OCI-LY1 (cell line): ENCODE results near the gene OR11H1.
"Not testable (repeated sequence)": the region's sequence is repeated elsewhere in the genome, so short reads cannot be mapped to it uniquely, and the experiment has no call there.

ENCODE experiments used
- H2AFZ ChIP-seq: fragments of 200-600 bp; sonication (generic), shearing (Covaris generic); 2 replicates; pipeline ENCODE4 v1.6.0; 2014; ENCODE audit warnings: antibody characterized with exemption, mild to moderate bottlenecking, low read length
- H3F3A ChIP-seq: fragments of 200-600 bp; sonication (generic), shearing (Covaris generic); 2 replicates; pipeline ENCODE4 v1.6.0; 2014; ENCODE audit warnings: mild to moderate bottlenecking, antibody characterized with exemption, low read length, moderate library complexity; ENCODE audit not compliant: insufficient read depth
- H3K27ac ChIP-seq: fragments of 200-600 bp; sonication (generic); 2 replicates; pipeline ENCODE4 v1.5.1; 2014; ENCODE audit warnings: low read length, mixed run types, mild to moderate bottlenecking, low read depth; ENCODE audit not compliant: poor library complexity, severe bottlenecking
- H3K27me3 ChIP-seq: fragments of 200-600 bp; sonication (generic); 2 replicates; pipeline ENCODE4 v1.6.0; 2014; ENCODE audit warnings: antibody characterized with exemption, mild to moderate bottlenecking, low read length, moderate library complexity; ENCODE audit not compliant: insufficient read depth
- H3K36me3 ChIP-seq: fragments of 200-600 bp; sonication (generic); 2 replicates; pipeline ENCODE4 v1.6.1; 2014; ENCODE audit warnings: mild to moderate bottlenecking, antibody characterized with exemption, low read length, moderate library complexity, mixed read lengths; ENCODE audit not compliant: insufficient read depth
- H3K4me1 ChIP-seq: fragments of 200-600 bp; sonication (generic); 2 replicates; pipeline ENCODE4 v1.5.1; 2014; ENCODE audit warnings: mild to moderate bottlenecking, low read length, moderate library complexity; ENCODE audit not compliant: insufficient read depth, severe bottlenecking
- H3K4me2 ChIP-seq: fragments of 200-600 bp; sonication (generic), shearing (Covaris generic); 2 replicates; pipeline ENCODE4 v1.6.1; 2014; ENCODE audit warnings: low read length
- H3K4me3 ChIP-seq: fragments of 200-600 bp; sonication (generic); 2 replicates; pipeline ENCODE4 v1.5.1; 2014; ENCODE audit warnings: low read length, low read depth, mild to moderate bottlenecking, mixed read lengths; ENCODE audit not compliant: poor library complexity, severe bottlenecking
- H3K79me2 ChIP-seq: fragments of 200-600 bp; shearing (Covaris generic); 2 replicates; pipeline ENCODE4 v1.6.1; 2016; ENCODE audit warnings: mixed run types, low read length, mixed read lengths; ENCODE audit not compliant: insufficient read depth
- H3K9ac ChIP-seq: fragments of 200-600 bp; sonication (generic), shearing (Covaris generic); 2 replicates; pipeline ENCODE4 v1.6.1; 2014; ENCODE audit warnings: mild to moderate bottlenecking, low read length, mixed read lengths
- H3K9me2 ChIP-seq: fragments of 200-600 bp; sonication (generic), shearing (Covaris generic); 2 replicates; pipeline ENCODE4 v1.6.1; 2014; ENCODE audit warnings: low read depth, mild to moderate bottlenecking, low read length, mixed read lengths
- H3K9me3 ChIP-seq: fragments of 200-600 bp; shearing (Covaris generic); 2 replicates; pipeline ENCODE4 v1.6.1; 2014; ENCODE audit warnings: low read length, mixed read lengths
- H4K20me1 ChIP-seq: fragments of 200-600 bp; sonication (generic), shearing (Covaris generic); 2 replicates; pipeline ENCODE4 v1.6.0; 2016; ENCODE audit warnings: mild to moderate bottlenecking, low read length; ENCODE audit not compliant: insufficient read depth

The OR11H1 gene, protein sequence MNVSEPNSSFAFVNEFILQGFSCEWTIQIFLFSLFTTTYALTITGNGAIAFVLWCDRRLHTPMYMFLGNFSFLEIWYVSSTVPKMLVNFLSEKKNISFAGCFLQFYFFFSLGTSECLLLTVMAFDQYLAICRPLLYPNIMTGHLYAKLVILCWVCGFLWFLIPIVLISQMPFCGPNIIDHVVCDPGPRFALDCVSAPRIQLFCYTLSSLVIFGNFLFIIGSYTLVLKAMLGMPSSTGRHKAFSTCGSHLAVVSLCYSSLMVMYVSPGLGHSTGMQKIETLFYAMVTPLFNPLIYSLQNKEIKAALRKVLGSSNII

DNA sequence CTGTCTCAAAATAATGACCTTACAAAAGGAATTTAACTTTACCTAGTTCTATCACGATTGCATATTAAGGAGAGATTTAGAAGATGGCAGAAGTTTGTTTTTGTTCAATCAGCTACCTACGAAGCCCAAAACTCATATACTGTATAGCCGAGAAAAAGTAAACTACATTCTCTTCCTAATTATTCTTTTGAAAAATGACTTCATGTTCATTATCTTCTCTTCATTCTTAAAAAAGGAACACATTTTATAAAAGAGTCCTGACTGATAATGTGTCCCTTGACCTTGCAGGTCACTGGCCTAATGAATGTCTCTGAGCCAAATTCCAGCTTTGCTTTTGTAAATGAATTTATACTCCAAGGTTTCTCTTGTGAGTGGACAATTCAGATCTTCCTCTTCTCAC is at the start of gene OR11H1:
Gene OR11H1 (plus strand): TSS at position 301 of the 400 bp plus-strand sequence. CDS start 0 bp downstream, at position 301.
- not testable (repeated sequence) for H3K4me3 ChIP-seq

DNA sequence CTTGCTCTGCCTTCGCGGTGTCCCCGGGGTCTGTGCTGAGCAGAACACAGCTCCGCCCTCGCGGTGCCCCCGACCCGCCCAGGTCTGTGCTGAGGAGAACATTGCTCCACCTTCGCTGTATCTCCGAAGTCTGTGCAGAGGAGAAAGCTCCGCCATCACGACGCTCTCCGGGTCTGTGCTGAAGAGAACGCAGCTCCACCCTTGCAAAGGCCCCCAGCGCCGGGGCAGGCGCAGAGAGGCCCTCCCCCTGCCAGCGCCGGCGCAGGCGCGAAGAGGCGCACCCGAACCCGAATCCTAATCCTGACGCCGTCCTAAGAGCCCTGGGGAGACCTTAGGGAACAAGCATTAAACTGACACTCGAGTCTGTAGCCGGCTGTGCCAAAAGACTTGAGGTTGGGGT is 18.0 kb upstream of the OR11H1 start:
- not testable (repeated sequence) for H3K9me3 ChIP-seq, H3F3A ChIP-seq, H3K9ac ChIP-seq, H4K20me1 ChIP-seq, H3K4me1 ChIP-seq, H3K9me2 ChIP-seq, H3K27ac ChIP-seq, H3K27me3 ChIP-seq, H3K79me2 ChIP-seq, H3K4me3 ChIP-seq, H3K4me2 ChIP-seq, H2AFZ ChIP-seq, H3K36me3 ChIP-seq

More for the DNA sequence above, at the start of gene OR11H1:
- H3K4me1 ChIP-seq, H3K36me3 ChIP-seq, H3K9me2 ChIP-seq, H3K9me3 ChIP-seq, H3K4me2 ChIP-seq, H2AFZ ChIP-seq, H3K9ac ChIP-seq, H3K27me3 ChIP-seq, H4K20me1 ChIP-seq, H3K79me2 ChIP-seq, H3F3A ChIP-seq, H3K27ac ChIP-seq: not testable (repeated sequence)

DNA sequence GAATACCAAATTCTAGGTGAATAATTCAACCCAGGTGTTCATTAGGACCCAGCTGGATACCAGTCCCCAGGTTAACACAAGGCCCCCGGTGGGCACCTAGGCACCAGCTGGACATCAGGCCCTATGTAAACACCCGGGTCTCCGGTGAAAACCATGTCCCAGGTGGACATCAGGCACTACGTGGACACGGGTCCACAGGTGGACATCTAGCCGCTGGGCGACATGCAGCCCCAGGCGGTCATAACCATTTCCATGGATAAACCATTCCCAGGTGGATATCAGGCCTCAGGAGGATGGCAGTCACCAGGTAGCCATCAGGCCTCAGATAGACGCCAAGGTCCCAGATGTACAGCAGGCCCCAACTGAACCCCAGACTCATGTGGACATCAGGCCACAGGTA is 12.1 kb upstream of the OR11H1 start:
- not testable (repeated sequence) for H3K9me2 ChIP-seq, H2AFZ ChIP-seq, H3F3A ChIP-seq, H3K36me3 ChIP-seq, H4K20me1 ChIP-seq, H3K4me2 ChIP-seq, H3K9me3 ChIP-seq, H3K4me1 ChIP-seq, H3K79me2 ChIP-seq, H3K4me3 ChIP-seq, H3K27ac ChIP-seq, H3K9ac ChIP-seq, H3K27me3 ChIP-seq

DNA sequence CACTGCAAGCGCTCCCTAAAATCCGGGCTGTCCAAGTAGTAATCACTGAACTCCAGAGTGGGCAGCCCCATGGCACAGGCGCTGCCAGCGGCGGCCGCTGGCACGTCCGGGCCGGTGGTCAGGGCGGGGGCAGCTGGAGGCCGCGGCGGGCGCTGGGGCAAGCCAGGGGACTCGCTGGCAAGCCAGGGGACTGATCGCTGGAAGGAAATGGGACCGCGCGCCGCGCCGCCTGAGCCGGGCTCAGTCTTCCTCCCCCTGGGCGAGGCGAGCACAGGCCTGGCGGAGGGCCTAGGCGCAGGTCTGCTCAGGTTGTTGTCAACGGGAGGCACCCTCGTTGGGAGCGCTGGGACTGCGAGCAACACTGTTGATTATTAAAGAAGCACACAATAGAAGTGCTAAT is 25.8 kb downstream of the OR11H1 start:
- not testable (repeated sequence) for H3K36me3 ChIP-seq, H3K4me1 ChIP-seq, H3K27ac ChIP-seq, H3F3A ChIP-seq, H3K4me2 ChIP-seq, H3K9ac ChIP-seq, H3K4me3 ChIP-seq, H3K79me2 ChIP-seq, H3K9me2 ChIP-seq, H4K20me1 ChIP-seq, H2AFZ ChIP-seq, H3K27me3 ChIP-seq, H3K9me3 ChIP-seq

DNA sequence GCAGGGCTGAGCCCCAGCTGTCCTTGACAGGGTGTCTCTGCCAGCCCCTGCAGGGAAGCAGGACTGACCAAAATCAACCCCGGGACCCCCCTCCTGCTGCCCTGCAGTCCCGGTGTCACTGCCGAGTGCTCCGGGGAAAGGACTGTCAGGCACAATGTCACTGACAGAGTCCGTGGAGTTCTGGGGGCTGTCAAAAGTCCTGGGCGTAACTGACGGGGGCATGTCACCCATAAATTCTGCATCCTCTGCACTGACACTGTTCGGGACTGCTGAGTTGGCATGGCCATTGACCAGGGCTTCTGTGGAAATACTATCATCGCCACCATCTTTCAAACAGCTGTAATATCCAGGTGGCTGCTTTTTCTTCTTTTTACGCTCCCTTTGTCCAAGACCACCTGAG is 35.5 kb downstream of the OR11H1 start:
- not testable (repeated sequence) for H3K79me2 ChIP-seq, H3K27ac ChIP-seq, H3K9me3 ChIP-seq, H4K20me1 ChIP-seq, H3K9me2 ChIP-seq, H3K4me1 ChIP-seq, H3K36me3 ChIP-seq, H3K9ac ChIP-seq, H3K4me2 ChIP-seq, H3K4me3 ChIP-seq, H2AFZ ChIP-seq, H3K27me3 ChIP-seq, H3F3A ChIP-seq

DNA sequence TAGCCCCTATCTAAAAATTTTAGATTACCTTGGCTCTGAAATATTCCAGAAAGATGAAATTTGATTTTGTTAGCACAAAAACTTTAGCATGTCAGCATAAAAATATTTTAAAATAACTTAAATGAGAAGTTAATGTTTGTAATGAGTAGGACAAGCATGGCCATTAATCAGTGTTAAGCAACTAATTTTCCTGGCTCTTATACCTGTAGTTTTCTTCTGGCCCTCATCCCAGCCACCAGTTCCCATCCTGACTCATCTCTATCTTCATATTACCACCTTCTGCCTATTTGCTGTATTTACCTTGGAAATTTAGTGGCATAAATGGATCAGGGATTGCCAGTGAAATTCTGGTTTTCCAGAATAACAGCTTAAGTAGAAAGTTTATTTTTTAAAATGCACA is 37.1 kb downstream of the OR11H1 start:
- H3K9me3 ChIP-seq, H3K36me3 ChIP-seq, H3K9me2 ChIP-seq, H3K4me1 ChIP-seq, H4K20me1 ChIP-seq, H3K9ac ChIP-seq, H3F3A ChIP-seq, H3K27ac ChIP-seq, H3K4me3 ChIP-seq, H3K79me2 ChIP-seq, H2AFZ ChIP-seq, H3K27me3 ChIP-seq, H3K4me2 ChIP-seq: not testable (repeated sequence)
